HEK293 (cell line): Measurements from ENCODE around the gene SH3RF3.
A peak's percentile ranks its signal among the peaks of the same experiment; 100 is the strongest.

Experiments used
- GLIS2 ChIP-seq: fragments of 450-650 bp; formaldehyde crosslinking; IDR thresholded peaks from 2 replicates; pipeline ENCODE4 v1.5.1; 2016; ENCODE audit warnings: missing biosample characterization, missing genetic modification characterization
- HIC1 ChIP-seq: fragments of 450-650 bp; formaldehyde crosslinking; IDR thresholded peaks from 2 replicates; pipeline ENCODE4 v1.5.1; 2016; ENCODE audit warnings: missing biosample characterization, missing genetic modification characterization
- HOXC10 ChIP-seq: sonication (generic); formaldehyde crosslinking; IDR thresholded peaks from 2 replicates; pipeline ENCODE4 v1.8.1; 2023; ENCODE audit warnings: mild to moderate bottlenecking, missing genetic modification reagents
- IKZF3 ChIP-seq: fragments of 450-650 bp; IDR thresholded peaks from 2 replicates; pipeline ENCODE4 v1.5.0; 2018; ENCODE audit warnings: missing biosample characterization, mild to moderate bottlenecking, missing genetic modification characterization, moderate library complexity
- KLF10 ChIP-seq: fragments of 450-650 bp; IDR thresholded peaks from 2 replicates; pipeline ENCODE4 v1.5.1; 2018; ENCODE audit warnings: missing biosample characterization, mild to moderate bottlenecking, missing genetic modification characterization
- KLF7 ChIP-seq: fragments of 450-650 bp; formaldehyde crosslinking; IDR thresholded peaks from 2 replicates; pipeline ENCODE4 v1.5.1; 2016; ENCODE audit warnings: missing biosample characterization, missing genetic modification characterization, borderline replicate concordance
- PRDM6 ChIP-seq: fragments of 450-650 bp; formaldehyde crosslinking; IDR thresholded peaks from 2 replicates; pipeline ENCODE4 v1.5.1; 2017; ENCODE audit warnings: missing biosample characterization, missing genetic modification characterization
- SP7 ChIP-seq: fragments of 450-650 bp; formaldehyde crosslinking; IDR thresholded peaks from 2 replicates; pipeline ENCODE4 v1.5.1; 2016; ENCODE audit warnings: missing biosample characterization, missing genetic modification characterization
- TCF7L2 ChIP-seq: IDR thresholded peaks from 2 replicates; pipeline ENCODE4 v1.6.1; 2011; ENCODE audit warnings: low read depth, mild to moderate bottlenecking, inconsistent platforms, low read length, moderate library complexity, borderline replicate concordance
- ZBTB6 ChIP-seq: fragments of 450-650 bp; formaldehyde crosslinking; IDR thresholded peaks from 2 replicates; pipeline ENCODE4 v1.5.1; 2017; ENCODE audit warnings: missing biosample characterization, missing genetic modification characterization
- ZIC2 ChIP-seq: fragments of 450-650 bp; formaldehyde crosslinking; IDR thresholded peaks from 2 replicates; pipeline ENCODE4 v1.5.1; 2016; ENCODE audit warnings: missing biosample characterization, missing genetic modification characterization
- ZNF112 ChIP-seq: fragments of 450-650 bp; formaldehyde crosslinking; IDR thresholded peaks from 2 replicates; pipeline ENCODE4 v1.5.0; 2017; ENCODE audit warnings: missing biosample characterization, missing genetic modification characterization
- ZNF155 ChIP-seq: fragments of 450-650 bp; formaldehyde crosslinking; IDR thresholded peaks from 2 replicates; pipeline ENCODE4 v1.5.1; 2016; ENCODE audit warnings: missing biosample characterization, missing genetic modification characterization
- ZNF2 ChIP-seq: fragments of 450-650 bp; formaldehyde crosslinking; IDR thresholded peaks from 2 replicates; pipeline ENCODE4 v1.5.1; 2016; ENCODE audit warnings: missing biosample characterization, missing genetic modification characterization
- ZNF202 ChIP-seq: fragments of 450-650 bp; formaldehyde crosslinking; IDR thresholded peaks from 2 replicates; pipeline ENCODE4 v1.5.1; 2016; ENCODE audit warnings: missing biosample characterization, missing genetic modification characterization, borderline replicate concordance
- ZNF214 ChIP-seq: fragments of 450-650 bp; formaldehyde crosslinking; IDR thresholded peaks from 2 replicates; pipeline ENCODE4 v1.5.1; 2017; ENCODE audit warnings: missing biosample characterization, mild to moderate bottlenecking, missing genetic modification characterization, borderline replicate concordance
- ZNF223 ChIP-seq: fragments of 450-650 bp; formaldehyde crosslinking; IDR thresholded peaks from 2 replicates; pipeline ENCODE4 v1.5.1; 2016; ENCODE audit warnings: missing biosample characterization, missing genetic modification characterization
- ZNF239 ChIP-seq: fragments of 450-650 bp; formaldehyde crosslinking; IDR thresholded peaks from 2 replicates; pipeline ENCODE4 v1.5.1; 2016; ENCODE audit warnings: missing biosample characterization, missing genetic modification characterization
- ZNF24 ChIP-seq: fragments of 450-650 bp; formaldehyde crosslinking; IDR thresholded peaks from 2 replicates; pipeline ENCODE4 v1.5.1; 2016; ENCODE audit warnings: missing biosample characterization, missing genetic modification characterization
- ZNF274 ChIP-seq, 2 experiments: fragments of 200-500 bp in 1 of 2; fragments of 450-650 bp in 1 of 2; sonication (Bioruptor generic) in 1 of 2; formaldehyde crosslinking in 1 of 2; IDR thresholded peaks; 2 replicates each; pipeline versions ENCODE4 v1.5.1 to v1.6.1; 2014 to 2016; ENCODE audit warnings: borderline replicate concordance in 1 of 2, inconsistent platforms in 1 of 2, low read length in 1 of 2, missing biosample characterization in 1 of 2, missing genetic modification characterization in 1 of 2
- ZNF366 ChIP-seq: fragments of 450-650 bp; formaldehyde crosslinking; conservative IDR thresholded peaks from 2 replicates; pipeline ENCODE4 v1.5.1; 2016; ENCODE audit warnings: missing biosample characterization, missing genetic modification characterization
- ZNF37A ChIP-seq: fragments of 450-650 bp; IDR thresholded peaks from 2 replicates; pipeline ENCODE4 v1.5.1; 2018; ENCODE audit warnings: missing biosample characterization, missing genetic modification characterization
- ZNF398 ChIP-seq: fragments of 450-650 bp; formaldehyde crosslinking; IDR thresholded peaks from 2 replicates; pipeline ENCODE4 v1.5.1; 2017; ENCODE audit warnings: missing biosample characterization, missing genetic modification characterization
- ZNF423 ChIP-seq: fragments of 450-650 bp; formaldehyde crosslinking; IDR thresholded peaks from 2 replicates; pipeline ENCODE4 v1.5.1; 2016; ENCODE audit warnings: missing biosample characterization, missing genetic modification characterization
- ZNF473 ChIP-seq: fragments of 450-650 bp; formaldehyde crosslinking; IDR thresholded peaks from 2 replicates; pipeline ENCODE4 v1.5.1; 2017; ENCODE audit warnings: missing biosample characterization, missing genetic modification characterization
- ZNF600 ChIP-seq: fragments of 450-650 bp; formaldehyde crosslinking; IDR thresholded peaks from 2 replicates; pipeline ENCODE4 v1.5.1; 2016; ENCODE audit warnings: missing biosample characterization, missing genetic modification characterization
- ZNF624 ChIP-seq: fragments of 450-650 bp; formaldehyde crosslinking; IDR thresholded peaks from 2 replicates; pipeline ENCODE4 v1.5.1; 2017; ENCODE audit warnings: missing biosample characterization, missing genetic modification characterization
- ZNF629 ChIP-seq: fragments of 450-650 bp; formaldehyde crosslinking; IDR thresholded peaks from 2 replicates; pipeline ENCODE4 v1.5.1; 2017; ENCODE audit warnings: missing biosample characterization, missing genetic modification characterization
- ZNF701 ChIP-seq: fragments of 450-650 bp; formaldehyde crosslinking; IDR thresholded peaks from 2 replicates; pipeline ENCODE4 v1.5.1; 2016; ENCODE audit warnings: missing biosample characterization, missing genetic modification characterization
- ZNF76 ChIP-seq: fragments of 450-650 bp; formaldehyde crosslinking; IDR thresholded peaks from 2 replicates; pipeline ENCODE4; 2016; ENCODE audit warnings: low read depth, missing biosample characterization, missing genetic modification characterization, borderline replicate concordance
- ZNF777 ChIP-seq: fragments of 450-650 bp; formaldehyde crosslinking; IDR thresholded peaks from 2 replicates; pipeline ENCODE4 v1.5.1; 2017; ENCODE audit warnings: missing biosample characterization, missing genetic modification characterization, borderline replicate concordance
- ZSCAN30 ChIP-seq: fragments of 450-650 bp; IDR thresholded peaks from 2 replicates; pipeline ENCODE4 v1.5.1; 2018; ENCODE audit warnings: missing biosample characterization, mild to moderate bottlenecking, missing genetic modification characterization, moderate library complexity
- ZXDB ChIP-seq: fragments of 450-650 bp; formaldehyde crosslinking; IDR thresholded peaks from 2 replicates; pipeline ENCODE4 v1.5.1; 2016; ENCODE audit warnings: missing biosample characterization, missing genetic modification characterization

SH3RF3 gene

GRCh38 chr2:109260886-109261700 is 132.1 kb downstream of the SH3RF3 start (continued):
- TF ChIP-seq TCF7L2, result peak; percentile 60; the same call in 1 of the 2 replicates
- no peak for TF ChIP-seq ZNF398 (tag by site-specific recombination)
- no peak for TF ChIP-seq ZNF239
- TF ChIP-seq ZNF366 (tag by site-specific recombination), result peak; percentile 42; the same call in 1 of the 2 replicates
- TF ChIP-seq ZNF76 (tag by site-specific recombination), result no peak
- TF ChIP-seq ZNF777 (tag by site-specific recombination), result no peak
- TF ChIP-seq ZNF112 (tag by site-specific recombination), result no peak
- TF ChIP-seq ZNF37A, result no peak
- TF ChIP-seq ZIC2, result peak; percentile 97
- TF ChIP-seq ZNF473 (tag by site-specific recombination), result no peak
- peak; percentile 28; the same call in 1 of the 2 replicates for TF ChIP-seq KLF10
- peak; percentile 80 for TF ChIP-seq IKZF3 (tag by site-specific recombination)
- TF ChIP-seq HIC1 (tag by site-specific recombination), result peak; percentile 44; the same call in 1 of the 2 replicates
- TF ChIP-seq ZNF223 (tag by site-specific recombination), result no peak
- 0 out of 2 replicates have a peak, but pooled peaks have one; percentile 64 for TF ChIP-seq ZNF423 (tag by site-specific recombination)
- TF ChIP-seq ZSCAN30 (tag by site-specific recombination), result peak; percentile 75
- TF ChIP-seq KLF7 (tag by site-specific recombination), result peak; percentile 87; the same call in 1 of the 2 replicates
- peak; percentile 59 for TF ChIP-seq ZNF629 (tag by site-specific recombination)
- TF ChIP-seq ZNF600 (tag by site-specific recombination), result peak; percentile 82
- TF ChIP-seq PRDM6 (tag by site-specific recombination), result peak; percentile 70
- 0 out of 2 replicates have a peak, but pooled peaks have one; percentile 37 for TF ChIP-seq ZNF2 (tag by site-specific recombination)
- TF ChIP-seq ZBTB6 (tag by site-specific recombination), result peak; percentile 64; the same call in 1 of the 2 replicates
- no peak for TF ChIP-seq ZNF214 (tag by site-specific recombination)
- peak; percentile 88 for TF ChIP-seq SP7 (tag by site-specific recombination)
- TF ChIP-seq ZNF701 (tag by site-specific recombination), result no peak
- TF ChIP-seq ZNF274 (IDR thresholded peaks at IDR 0.05; ENCODE audit: low read length), result no peak
- TF ChIP-seq ZNF274 (tag by site-specific recombination; IDR thresholded peaks at IDR 0.05; ENCODE audit: borderline replicate concordance), result no peak
- TF ChIP-seq ZXDB (tag by site-specific recombination), result peak; percentile 63
- no peak for TF ChIP-seq ZNF202 (tag by site-specific recombination)
- TF ChIP-seq ZNF155 (tag by site-specific recombination), result no peak
- no peak for TF ChIP-seq HOXC10 (CRISPR knock-in tag)
- 0 out of 2 replicates have a peak, but pooled peaks have one; percentile 23 for TF ChIP-seq GLIS2 (tag by site-specific recombination)
- TF ChIP-seq ZNF24 (tag by site-specific recombination), result peak; percentile 69; the same call in 1 of the 2 replicates
- TF ChIP-seq ZNF624 (tag by site-specific recombination), result no peak
